NCI-H1417 (cell line): ENCODE results near the gene SIK1.
"Not testable (repeated sequence)": the region's sequence is repeated elsewhere in the genome, so short reads cannot be mapped to it uniquely, and the experiment has no call there.

Experiments used
- DNase-seq, 3 experiments: peaks; one replicate each; lab custom pipeline; 2025; lab: John Stamatoyannopoulos, UW

Gene SIK1

DNA sequence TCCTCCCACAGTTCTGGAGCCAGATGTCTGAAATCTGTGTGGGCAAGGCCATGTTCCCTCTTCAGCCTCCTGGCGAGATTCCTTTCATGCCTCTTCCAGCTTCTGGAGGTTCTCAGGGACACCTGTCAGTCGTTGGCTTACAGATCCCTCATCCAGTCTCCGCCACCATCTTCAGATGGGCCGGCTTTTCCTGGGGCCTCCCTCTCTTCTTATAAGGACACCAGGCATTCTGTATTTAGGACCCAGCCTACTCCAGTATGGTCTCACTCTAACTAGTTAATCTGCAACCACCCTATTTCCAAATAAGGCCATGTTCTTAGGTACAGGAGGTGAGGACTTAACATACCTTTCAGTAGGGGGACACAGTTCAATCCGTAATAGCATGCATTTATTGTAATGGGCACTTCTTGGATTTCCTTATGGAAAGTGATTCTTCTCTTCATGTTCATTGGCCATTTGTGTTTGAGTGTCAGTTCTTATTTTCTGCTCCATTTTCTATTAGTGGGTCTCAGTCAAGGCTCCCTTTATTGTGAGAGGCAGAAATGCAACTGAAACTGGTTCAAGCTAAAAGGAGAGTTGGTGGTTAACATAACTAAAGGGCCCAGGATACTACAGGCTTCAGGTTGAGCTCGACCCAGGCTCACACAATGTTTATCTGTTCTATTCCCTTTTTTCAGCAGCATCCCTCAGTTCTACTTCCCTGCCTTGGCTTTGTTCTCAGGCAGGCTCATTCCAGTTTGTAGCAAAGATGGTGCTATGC is 12.6 kb upstream of the SIK1 start:
- not testable (repeated sequence) for DNase-seq

DNA sequence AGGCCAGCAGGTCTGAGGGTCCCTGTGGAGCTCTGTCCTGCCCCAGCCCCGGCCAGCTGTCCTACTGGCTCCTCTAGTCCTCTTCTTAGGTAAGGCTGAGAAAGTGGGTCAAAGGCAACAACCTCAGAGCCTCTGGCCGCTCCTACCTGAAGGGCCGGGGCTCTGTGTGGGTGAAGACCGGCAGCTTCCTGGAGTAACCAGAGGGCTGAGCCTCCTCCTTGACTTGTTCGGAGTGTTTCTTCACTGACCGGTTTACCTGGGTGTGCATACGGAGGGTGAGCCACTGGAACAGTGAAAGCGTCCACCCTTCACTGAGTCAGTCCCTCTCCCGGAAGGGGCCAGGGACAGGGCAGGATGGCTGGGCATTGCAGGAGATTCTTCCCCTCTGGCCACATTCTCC is 9.3 kb upstream of the SIK1 start:
- DNase-seq: not testable (repeated sequence)

DNA sequence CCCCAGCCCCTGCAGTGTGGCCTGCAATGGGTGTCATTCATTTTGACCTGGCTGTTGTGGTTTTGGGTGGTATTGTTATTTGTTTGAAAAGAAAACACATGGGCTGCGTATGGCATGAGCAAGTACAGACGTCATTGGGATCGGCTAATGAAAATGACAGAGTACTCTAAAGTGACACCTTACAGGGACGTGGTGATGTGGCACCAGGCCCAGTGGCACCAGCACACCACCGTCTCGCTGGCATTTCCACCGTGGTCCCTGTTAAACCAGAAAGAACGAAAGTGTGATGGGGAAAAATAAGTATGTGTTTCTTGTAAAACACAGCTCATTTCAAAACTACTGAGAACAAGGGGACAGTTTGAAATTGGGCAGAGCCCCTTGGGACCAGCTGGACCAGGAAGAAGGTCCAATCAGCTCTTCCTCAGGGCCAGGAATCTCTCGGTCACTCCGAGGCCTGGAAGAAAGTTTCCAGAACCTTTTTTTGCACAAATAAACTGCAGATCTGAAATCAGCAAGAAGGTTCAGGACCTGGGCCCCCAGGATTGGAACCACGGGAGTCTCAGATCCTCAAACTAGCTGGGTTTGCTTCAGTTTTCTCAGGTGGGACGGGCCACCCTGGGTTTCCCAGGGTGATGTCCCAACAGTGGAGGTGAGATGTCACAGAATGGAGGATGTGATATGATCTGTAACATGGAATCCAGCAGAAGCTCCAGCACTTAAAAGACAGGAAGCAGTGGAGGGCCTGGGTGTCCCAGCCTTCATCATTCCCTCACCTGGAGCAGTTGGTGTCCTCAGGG is 6.6 kb upstream of the SIK1 start:
- not testable (repeated sequence) for DNase-seq

DNA sequence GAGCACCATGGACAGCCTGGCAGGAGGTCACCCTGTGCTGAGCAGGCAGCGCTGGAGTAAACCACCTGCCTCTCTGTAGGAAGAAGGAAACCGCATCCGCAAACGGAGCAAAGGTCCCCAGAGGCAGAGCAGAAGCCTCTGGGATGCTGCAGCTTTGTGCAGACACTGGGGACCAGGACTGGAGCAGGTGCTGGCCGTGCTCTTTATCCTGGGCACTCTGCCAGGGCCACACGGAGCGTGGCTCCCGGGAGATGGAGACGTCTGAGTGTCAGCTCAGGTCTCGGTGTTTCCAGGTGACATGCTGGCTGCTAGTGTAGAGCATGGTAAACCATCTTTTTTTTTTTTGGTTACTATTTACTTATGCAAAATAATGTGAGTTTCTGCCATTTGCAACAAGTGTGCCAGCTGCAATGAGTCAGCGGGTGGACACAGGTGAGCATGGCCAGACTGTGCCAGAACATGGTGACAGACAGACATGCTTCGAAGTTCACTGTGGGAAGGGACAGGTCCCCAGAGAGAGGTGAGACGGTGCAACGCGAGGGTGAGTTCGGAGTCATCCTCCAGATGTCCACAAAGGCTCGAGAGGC is 4.0 kb upstream of the SIK1 start:
- DNase-seq: not testable (repeated sequence)

DNA sequence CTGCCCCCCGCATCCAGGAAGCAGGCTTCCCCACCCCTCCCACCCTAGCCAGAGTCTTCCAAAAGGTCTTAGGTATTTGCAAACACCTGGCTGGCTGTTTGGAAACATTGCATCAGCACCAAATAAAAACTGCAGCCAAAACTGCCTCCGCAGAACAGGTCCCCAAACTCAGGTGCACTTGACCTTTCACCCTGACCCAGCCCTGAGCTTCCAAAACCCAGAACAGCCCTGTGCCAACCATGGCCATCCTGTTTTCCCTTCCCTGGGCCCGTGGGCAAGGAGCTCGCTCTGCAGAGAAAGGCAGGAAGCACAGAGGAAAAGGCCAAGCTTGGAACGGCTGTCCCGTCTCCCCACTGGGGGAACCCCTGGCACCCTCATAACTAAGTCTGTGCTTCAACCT is 2.0 kb upstream of the SIK1 start:
- DNase-seq: not testable (repeated sequence)

DNA sequence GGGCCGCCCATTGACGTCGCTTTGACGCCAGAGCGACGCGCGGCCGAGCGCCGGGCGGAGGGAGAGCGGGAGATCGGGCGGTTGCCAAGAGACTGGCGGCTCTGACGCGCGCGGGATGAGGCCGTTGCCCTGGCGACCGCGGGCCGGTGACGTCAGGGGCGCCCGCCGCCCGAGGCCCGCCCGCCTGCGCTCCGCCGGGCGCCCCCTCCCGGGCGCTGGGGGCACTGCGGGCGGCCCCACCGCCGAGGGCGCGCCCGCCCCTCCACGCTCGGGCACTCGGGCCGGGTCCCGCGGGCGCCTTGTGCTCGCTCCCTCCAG is 270 bp upstream of the SIK1 start:
- not testable (repeated sequence) for DNase-seq

DNA sequence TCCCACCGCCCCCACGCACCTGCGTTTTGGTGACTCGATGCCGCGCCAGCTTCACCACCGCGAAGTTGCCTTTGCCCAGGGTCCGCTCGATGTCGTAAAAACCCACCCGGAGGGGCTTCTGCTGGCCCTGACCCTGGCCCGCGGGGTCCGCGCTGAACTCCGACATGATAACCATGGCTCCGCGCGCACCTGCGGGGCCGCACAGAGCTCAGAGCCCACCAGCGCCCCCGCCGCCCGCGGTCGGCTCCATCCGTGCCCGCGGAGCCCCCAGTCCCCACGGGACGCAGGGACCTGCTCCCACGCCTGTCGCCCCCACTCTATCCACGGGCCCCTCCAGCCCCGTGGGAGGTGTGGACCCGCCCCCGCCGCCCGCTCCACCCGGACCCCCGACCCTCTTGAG is 927 bp downstream of the SIK1 start:
- not testable (repeated sequence) for DNase-seq

DNA sequence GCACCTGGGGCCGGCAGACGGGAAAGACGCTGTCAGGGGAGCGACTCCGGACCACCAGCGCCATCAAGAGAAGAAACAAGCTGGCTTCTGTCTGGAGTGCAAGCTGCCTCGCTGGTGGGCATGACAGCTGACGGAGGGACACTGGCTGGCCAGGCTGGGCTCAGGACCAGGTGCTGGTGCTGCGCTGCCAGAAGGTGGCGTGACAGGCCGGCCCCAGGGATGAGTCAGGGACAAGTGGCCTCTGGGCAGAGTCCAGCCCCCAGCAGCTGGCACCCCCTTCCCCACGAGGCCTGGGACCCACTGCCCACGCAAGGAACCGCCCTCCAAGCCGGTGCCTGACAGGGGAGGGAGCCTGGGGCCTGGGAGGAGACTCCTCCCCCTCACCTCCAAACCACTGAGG is 7.5 kb downstream of the SIK1 start:
- not testable (repeated sequence) for DNase-seq

DNA sequence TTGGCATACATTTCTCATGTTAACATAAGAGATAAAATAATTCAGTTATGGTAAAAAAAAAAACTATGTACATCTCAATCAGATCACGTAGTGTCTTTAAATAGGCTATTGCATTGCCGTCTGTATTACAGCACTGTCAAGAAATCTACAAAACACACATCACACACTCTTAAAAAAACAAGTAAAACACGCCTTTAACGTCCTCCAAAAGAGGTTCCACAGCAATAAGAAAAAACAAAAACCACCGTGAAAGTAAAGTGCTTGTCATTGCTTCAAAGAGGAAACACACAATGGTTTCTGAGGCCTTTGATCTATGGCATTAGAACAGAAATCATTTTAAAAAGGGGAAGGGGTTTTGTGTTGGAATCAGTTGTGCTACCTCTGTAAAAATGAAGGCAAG is 12.4 kb downstream of the SIK1 start:
- DNase-seq: not testable (repeated sequence)

DNA sequence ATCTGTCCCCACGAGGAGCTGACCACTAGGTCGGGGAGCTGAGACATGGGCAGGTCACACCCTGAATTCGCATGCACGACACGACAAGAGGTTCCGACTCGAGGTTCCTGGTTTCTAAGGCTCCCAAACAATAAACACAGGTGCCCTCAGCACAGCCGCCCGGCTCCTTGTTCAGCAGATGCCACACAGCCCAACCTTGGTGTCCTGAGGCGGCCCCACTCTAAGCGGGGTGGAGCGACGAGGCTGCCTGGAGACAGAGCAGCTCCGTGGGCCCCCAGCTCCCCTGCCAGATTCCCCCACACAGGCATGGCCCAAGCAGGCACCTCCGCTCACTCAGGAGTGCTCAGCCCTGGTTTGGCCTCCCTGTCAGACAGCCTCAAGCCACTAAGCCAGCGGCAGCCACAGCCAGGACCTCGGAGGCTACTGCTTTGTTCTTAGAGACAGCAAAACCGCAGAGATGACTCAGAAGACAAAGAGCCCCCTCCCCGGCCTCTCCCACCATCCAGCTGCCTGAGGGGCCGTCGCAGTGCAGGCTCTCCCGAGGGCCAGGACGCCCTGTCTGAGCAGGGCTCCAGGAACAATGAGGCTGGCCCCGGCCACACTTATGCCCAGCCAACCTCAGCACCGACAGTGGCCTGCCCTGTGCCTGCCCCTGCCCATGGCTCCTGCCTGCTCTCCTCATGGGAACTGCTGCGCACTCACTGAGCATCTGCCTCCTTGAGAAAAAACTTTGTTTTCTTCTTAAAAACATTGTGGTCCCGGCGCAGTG is 14.7 kb downstream of the SIK1 start:
- DNase-seq: not testable (repeated sequence)

DNA sequence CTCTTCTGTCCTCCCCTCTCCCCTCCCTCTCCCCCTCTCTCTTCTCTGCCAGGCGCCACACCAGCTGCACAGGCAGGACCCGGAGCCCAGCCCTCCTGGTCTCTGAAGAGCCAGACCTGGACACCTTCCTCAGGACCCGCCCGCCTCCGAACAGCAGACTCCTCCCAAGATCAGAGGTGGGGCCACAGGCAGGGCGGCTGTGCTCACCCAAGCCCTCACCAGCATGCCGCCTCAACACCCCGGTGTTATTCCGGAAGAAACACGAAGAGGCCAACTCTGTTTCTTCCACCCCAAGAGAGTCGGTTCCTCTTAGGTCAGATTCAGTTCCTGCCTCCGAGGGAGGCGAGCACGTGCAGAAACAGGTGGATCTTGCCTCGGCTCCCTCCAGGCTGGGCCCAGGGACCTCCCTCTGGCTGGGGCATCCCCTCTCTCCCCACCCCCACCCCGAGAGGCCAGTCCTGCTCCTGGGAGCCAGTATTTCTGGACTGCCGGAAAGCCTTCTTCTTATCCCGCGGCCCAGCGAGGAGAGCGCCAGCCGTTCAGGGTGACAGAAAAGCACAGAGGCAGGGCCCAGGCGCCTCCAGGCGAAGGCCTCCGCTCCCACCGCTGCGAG is 16.4 kb downstream of the SIK1 start:
- not testable (repeated sequence) for DNase-seq

DNA sequence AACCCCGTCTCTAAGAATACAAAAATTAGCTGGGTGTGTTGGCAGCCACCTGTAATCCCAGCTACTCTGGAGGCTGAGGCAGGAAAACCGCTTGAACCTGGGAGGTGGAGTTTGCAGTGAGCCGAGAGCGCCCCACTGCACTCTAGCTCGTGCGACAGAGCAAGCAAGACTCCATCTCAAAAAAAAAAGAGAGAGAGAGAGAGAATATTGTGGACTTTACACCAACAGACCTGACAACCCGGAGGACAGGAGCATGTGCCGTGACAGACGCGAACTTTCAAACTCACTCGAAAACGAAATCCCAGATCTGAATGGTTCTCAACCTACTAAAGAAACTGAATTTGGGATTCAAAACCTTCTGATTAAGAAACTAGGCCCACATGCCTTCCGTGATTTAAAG is 19.8 kb downstream of the SIK1 start:
- DNase-seq: not testable (repeated sequence)

DNA sequence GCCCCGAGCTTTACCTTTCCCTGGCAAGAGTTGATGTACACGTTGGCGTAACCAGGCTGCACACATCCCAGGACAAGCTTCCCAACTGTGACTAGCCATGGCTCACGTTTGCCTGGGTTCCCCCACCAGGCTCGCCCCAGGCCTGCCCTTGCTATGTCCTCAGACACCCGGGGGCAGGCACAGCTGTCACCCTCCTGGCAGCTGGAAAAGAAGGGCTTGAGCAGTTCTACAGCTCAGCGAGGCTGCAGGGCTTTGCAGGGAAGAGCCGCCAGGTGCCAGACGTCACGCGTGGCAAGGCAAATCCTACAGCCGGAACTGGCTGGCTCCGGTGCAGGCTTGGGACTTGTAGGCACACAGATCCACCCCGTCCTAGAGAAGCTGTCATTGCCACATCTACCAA is 22.5 kb downstream of the SIK1 start:
- DNase-seq: not testable (repeated sequence)

DNA sequence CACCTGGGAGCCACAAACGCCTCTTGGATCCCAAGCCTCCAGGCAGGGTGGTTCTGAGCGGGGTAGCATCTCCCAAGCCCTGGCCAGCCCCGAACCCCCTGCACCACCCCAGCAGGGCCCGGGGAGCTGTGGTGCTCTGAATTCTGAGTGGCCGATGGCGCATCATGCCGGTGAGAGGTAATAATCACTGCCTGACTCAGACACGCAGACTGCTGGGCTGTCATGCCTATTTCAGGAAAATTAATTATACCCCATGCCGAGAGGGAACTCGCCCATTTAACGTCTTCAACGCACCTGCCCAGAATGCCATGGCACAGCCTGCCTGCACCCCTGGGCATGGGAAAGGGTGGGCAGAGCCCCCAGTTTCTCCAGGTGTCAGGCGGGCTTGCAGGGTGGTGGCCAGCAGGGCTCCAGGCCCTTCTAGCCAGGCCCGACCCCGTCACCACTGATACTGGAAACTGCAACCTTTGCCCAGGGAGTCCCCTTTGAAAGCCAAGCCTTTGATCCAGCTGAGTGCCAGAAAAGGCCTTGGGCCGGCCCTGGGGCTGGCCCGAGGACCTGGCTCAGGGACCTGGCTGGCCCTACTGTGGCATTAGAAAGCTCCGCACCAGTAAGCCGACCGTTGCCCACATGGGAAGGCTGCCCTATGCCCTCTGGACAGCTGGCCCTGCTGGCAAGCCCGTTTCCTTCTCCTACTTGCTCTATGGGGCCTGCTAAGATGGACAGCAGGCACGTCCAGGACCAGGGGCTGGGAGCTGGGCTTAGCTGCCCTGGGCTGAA is 23.1 kb downstream of the SIK1 start:
- DNase-seq: not testable (repeated sequence)

DNA sequence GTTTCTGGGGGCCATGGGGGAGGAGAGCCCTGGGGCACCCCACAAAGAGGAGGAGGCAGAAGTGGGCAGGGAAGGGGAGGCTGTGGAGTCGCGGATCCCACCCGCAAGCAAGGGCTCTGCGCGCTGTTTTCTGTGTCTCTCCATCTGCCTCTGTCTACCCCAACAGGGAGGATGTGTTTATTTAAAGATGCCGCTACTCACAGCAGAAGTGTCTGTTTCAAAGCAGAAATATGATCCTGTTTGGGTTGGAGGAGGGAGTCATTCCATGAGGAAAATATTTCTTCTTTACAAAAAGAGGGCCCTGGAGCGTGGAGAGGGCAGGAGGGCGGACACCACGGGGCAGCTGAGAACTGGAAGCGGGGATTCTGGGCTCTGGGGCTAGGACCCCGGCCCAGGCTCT is 25.8 kb downstream of the SIK1 start:
- not testable (repeated sequence) for DNase-seq

DNA sequence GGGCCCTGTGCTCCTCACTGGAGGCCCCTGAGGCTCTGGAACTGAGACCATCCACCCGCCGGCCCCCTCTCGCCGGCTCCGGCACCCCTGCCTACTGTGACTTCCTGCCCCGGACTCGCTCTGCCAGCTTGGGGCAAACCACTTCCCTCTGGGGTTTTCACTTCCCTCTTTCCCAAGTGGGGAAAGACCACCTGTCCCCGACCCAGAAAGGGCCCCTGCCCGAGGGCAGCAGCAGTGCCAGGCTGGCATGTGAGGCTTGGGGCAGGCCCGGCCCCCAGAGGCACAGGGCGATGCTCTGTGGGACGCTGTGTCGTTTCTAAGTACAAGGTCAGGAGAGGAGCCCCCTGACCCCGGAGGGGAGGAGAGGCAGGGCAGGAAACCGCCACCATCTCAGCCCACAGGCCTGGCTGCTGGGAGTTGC is 27.3 kb downstream of the SIK1 start:
- not testable (repeated sequence) for DNase-seq

DNA sequence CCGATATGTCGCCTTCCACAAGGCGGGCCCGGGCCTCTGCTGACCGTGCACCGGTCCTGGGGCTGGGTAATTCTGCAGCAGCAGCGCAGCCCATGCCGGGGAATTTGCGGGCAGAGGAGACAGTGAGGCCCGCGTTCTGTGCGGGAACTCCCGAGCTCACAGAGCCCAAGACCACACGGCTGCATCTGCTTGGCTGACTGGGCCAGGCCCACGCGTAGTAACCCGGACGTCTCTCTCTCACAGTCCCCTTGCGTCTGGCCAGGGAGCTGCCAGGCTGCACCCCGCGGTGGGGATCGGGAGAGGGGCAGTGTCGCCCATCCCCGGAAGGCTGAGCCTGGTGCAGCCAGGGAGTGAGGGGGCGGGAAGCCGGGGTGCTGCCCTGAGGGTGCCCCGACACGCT is 27.8 kb downstream of the SIK1 start:
- not testable (repeated sequence) for DNase-seq

DNA sequence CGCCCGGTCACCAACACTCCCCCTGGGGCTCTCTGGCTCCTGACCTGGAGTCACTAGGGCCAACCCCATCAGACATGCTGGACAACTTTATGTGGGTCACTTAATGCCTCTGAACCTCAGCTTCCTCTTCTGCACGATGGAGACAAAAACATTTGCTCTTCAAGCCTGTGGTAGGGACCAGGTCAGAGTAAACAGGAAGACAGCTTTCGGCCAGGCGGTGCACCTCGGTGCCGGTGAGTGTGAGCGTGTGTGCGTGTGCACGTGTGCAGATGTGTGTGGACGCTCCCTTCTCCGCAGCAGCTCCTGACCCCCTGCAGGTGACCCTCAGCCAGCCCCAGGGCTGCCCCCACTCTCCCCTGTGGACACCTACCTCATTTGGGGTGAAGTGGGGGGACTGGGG is 28.4 kb downstream of the SIK1 start:
- not testable (repeated sequence) for DNase-seq

DNA sequence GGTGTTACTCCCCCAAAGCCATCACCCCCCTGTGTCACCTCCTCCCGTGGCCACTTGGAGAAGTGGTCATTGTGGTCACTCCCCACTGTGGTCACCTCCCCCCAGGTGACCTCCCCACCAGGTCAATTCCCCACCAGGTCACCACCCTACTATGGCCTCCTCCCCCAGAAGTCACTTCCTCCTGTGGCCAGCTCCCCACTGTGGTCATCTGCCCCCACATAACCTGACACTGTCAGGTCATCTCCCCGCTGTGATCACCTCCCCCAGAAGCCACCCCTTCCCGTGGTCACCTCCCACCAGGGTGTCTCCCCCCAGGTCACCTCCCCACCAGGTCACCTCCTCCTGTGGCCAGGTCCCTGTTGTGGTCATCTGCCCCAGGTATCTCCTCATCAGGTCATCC is 28.9 kb downstream of the SIK1 start:
- not testable (repeated sequence) for DNase-seq

DNA sequence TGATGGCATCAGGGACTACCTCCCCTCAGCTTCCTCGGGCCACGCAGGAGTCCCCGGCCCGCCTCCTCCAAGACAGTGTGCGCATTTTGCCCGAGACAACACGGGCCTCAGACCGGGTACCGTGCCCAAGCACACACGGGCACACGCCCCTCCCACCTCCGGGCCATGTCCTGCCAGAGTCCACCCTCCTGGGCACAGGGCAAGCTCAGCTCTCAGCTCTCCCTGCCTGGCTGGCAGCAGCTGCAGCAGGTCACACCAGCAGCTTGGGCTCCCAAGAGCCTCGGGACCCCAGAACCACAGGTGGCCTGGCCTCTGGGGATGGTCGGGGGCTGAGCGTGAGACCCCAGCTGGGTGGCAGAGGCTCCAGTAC is 29.5 kb downstream of the SIK1 start:
- not testable (repeated sequence) for DNase-seq
